NCI-H2171 (cell line): ENCODE data around the gene UBA7.
"Not testable (repeated sequence)": the region's sequence is repeated elsewhere in the genome, so short reads cannot be mapped to it uniquely, and the experiment has no call there.

ENCODE experiments used
- DNase-seq: peaks from one replicate; lab custom pipeline; 2025; lab: John Stamatoyannopoulos, UW

The UBA7 gene

DNA sequence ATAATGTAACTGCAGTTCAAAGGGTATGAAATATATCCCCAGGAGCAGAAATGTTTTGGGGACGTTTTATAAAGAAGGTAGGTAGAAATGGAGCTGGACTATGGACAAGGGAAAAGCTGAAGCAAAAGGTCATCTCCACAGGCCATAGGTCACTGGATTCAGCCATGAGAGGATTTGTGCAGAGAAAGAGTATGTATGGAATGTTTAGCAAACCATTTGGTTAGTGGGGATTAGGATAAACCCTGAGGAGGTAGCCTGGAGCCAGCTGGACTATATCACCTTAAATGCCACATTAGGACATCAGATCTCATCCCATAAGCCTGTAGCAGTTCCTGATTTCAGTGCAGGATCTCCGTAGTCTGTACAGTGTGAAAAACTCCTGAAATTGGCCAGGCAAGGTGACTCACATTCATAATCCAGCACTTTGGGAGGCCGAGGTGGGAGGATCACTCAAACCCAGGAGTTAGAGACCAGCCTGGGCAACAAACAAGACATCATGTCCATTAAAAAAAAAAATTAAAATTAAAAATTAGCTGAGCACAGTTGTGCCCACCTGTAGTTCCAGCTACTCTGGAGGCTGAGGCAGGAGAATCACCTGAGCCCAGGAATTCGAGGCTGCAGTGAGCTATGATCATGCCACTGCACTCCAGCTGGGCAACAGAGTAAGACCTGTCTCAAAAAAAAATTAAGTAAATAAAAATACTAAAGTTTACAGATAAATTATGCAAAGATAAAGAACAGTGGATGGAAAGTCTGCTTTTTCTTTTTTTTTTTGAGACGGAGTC is 32.1 kb downstream of the UBA7 start:
- DNase-seq = no peak

DNA sequence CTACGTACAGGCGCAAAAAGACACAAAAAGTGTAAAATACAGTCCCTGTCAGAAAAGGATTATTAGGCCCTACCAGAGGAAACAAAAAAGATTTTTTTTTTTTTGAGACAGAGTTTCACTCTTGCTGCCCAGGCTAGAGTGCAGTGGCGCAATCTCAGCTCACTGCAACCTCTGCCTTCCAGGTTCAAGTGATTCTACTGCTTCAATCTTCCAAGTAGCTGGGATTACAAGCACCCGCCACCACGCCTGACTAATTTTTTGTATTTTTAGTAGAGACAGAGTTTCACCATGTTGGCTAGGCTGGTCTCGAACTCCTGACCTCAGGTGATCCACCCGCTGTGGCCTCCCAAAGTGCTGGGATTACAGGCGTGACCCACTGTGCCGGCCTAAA is 32.8 kb downstream of the UBA7 start:
- not testable (repeated sequence) for DNase-seq

GRCh38 chr3:49780080-49780974 is 33.4 kb downstream of the UBA7 start:
- DNase-seq = no peak

DNA sequence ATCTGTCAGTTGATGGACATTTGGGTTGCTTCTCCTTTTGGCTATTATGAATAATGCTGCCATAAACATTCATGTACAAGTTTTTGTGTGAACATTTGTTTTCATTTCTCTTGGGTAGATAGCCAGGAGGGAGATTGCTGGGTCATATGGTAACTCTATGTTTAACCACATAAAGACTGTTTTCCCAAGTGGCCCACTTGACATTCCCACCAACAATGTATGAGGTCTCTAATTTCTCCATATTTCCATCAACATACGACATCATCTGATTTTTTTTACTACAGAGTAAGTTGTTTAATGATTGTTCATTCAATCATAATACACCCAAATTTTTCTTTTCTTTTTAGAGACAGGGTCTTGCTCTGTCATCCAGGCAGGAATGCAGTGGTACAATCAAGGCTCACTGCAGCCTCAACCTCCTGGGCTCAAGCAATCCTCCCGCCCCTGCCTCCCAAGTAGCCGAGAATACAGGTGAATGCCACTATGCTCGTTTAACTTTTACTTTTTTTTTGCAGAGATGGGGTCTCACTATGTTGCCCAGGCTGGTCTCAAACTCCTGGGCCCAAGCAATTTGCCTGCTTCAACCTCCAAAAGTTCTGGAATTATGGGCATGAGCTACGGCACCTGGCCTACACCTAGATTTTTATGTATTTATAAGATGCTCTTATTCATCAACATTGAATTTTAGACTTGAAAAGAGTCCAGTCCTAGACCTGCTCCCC is 34.2 kb downstream of the UBA7 start:
- DNase-seq = no peak

GRCh38 chr3:49776101-49776500 is 37.7 kb downstream of the UBA7 start:
- not testable (repeated sequence) for DNase-seq

DNA sequence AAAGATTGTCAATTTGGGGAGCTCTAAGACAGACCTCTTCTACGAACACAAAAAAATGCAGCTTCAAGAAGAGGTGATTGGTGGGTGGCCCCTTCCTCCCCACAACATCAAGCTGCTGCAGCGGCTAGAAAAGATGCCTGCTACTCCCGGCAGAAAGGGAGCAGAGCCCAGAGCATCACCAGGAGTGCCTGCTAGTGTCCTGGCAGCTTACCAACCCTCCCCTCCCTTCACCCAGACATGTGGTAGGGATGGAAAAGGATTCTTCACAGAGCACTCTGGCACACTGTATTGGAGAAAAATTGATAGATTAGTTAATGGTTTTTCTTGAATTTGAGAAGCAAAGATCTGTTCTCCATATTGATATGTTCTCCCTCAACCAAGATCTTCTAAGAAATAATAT is 38.2 kb downstream of the UBA7 start:
- DNase-seq = no peak

DNA sequence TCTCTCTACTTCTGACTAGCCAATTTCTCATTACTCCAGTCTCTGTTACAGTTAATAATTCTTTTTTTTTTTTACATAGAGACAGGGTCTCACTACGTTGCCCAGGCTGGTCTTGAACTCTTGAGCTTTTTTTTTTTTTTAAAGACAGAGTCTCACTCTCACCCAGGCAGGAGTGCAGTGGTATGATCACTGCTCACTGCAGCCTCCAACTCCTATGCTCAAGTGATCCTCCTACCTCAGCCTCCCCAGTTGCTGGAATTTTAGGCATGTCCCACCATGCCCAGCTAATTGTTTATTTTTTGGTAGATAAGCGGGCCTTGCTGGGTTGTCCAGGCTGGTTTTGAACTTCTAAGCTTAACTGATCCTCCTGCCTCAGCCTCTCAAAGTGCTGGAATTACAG is 41.0 kb downstream of the UBA7 start:
- no peak for DNase-seq

GRCh38 chr3:49771340-49771938 is 42.3 kb downstream of the UBA7 start:
- DNase-seq = no peak

GRCh38 chr3:49769926-49770325 is 43.8 kb downstream of the UBA7 start:
- no peak for DNase-seq

DNA sequence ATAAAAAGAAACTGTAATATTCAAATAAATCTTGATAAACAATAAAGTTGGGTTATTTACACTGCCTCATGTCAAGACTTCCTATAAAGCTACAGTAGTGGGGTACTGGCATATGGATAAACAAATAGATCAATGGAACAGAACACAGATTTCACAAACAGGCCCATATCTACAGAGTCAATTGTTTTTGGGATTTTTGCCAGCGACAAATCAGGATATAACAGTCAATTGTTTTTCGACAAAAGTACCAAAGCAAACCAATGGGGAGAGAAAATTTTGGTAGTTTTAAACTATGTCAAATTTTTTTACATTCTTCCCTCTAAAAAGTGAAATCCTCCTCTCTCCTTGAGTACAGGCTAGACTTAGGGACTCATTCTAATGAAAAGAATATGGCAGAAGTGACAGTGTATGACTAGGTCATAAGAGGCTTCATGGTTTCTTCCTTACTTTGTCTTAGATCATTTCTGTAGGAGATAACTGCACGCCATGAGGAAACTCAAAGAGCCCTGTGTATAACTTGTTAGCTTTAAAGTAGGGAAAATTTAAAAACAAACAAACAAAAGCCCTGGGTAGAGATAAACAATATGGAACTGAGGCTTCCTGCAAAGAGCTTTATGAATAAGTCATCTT is 44.4 kb downstream of the UBA7 start:
- no peak for DNase-seq

GRCh38 chr3:49763981-49764380 is 49.8 kb downstream of the UBA7 start:
- no peak for DNase-seq

- no peak for DNase-seq
These were observed 52.1 kb downstream of the UBA7 start for GRCh38 chr3:49761661-49762060.

- no peak for DNase-seq
These were observed 54.5 kb downstream of the UBA7 start for GRCh38 chr3:49759226-49759625.

GRCh38 chr3:49757197-49757596 is 56.6 kb downstream of the UBA7 start:
- DNase-seq = no peak

DNA sequence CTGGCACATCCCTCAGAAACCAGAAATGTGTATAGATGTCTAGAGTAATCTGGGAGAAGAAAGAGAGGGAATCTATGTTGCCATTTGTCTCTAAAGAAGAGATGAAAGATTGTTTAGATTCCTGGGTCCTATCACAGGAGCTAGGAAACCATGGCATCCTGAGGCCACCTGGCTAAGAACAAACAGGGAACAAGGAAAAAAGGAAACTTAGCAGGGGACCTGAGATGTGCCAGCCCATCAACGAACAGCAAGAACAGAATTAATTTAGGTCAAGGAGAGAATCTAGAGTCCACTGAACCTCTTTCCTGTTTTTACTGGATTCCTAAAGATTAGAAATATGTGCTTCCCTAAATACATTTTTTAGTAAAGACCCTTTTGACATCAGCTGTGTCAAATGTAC is 57.7 kb downstream of the UBA7 start:
- DNase-seq = no peak
